ENCODE data around the gene LONRF3.

LONRF3 gene

GRCh38 chrX:119040432-119040831 is 66.0 kb downstream of the LONRF3 start:
- DNase-seq, result no peak

- no peak for DNase-seq
Measured at GRCh38 chrX:119041175-119041574, 66.8 kb downstream of the LONRF3 start.

- no peak for DNase-seq
Measured at GRCh38 chrX:119042040-119042439, 67.6 kb downstream of the LONRF3 start.

DNA sequence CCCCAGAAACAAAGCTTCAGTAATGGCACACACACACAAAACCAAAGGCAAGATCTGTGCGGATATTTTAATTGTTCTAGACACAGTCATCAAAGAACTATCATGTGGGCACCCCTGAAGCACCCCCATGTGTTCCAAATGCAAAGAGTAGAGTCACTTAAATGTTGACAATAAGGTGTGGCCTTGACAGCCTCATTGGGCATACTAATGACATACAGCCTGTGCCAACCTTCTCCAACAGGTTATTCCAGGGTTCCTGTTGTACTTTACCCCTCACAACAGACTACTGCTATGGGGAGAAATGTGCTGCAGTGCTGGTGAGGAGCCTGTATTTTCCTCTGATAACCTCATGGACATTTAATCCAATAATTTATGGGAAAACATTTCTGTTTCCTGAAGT is 68.6 kb downstream of the LONRF3 start:
- DNase-seq, result no peak

- DNase-seq, result no peak
Measured at GRCh38 chrX:119045884-119046283, 71.5 kb downstream of the LONRF3 start.

DNA sequence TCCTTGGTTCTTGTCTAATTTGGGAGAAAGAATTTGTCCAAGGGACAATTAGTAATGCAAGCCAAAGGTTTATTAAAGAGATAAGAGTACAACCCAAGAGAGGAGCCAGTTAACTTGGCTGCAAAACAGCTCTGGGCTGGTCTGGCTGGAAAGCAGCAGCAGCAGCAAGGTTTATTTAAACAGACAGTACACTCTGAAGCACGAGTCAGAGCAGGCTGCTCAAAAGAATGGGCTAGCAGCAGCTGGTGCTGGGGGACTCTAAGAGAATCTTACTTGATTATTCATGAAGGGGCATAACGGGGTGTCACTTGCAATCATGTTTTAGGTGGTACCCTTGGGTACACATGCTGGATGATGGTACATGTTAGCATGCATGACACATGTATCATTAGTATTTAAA is 81.3 kb downstream of the LONRF3 start:
- no peak for DNase-seq

DNA sequence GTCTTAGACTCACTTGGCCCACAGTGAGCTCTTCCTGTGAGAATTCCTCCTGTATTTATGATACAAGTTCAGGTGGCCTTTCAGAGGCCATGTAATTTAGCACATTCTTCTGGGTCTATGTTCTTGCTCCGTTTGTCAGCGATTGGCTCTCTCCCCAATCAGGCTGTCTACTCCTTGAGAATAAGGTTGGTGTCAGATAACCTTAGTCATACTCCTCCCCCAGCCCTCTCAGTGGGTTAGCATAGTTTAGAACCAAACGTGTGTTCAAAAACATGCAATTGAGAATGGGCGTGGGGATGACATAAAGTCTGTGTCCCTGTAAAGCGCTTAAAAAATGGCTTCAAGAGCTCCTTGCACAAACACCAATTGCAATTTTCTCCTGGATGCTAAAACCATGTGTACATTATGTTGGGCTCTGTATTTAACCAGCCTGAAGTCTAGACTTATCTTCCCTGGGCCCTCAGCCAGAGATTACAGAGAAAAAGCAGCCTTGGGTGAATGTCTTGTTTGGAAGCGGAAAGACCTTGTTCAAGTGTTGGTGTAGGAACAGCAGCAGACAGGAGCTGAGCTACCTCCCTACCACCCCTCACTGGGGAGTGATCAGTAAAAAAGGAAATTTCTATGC is 88.4 kb downstream of the LONRF3 start:
- DNase-seq, result no peak

DNA sequence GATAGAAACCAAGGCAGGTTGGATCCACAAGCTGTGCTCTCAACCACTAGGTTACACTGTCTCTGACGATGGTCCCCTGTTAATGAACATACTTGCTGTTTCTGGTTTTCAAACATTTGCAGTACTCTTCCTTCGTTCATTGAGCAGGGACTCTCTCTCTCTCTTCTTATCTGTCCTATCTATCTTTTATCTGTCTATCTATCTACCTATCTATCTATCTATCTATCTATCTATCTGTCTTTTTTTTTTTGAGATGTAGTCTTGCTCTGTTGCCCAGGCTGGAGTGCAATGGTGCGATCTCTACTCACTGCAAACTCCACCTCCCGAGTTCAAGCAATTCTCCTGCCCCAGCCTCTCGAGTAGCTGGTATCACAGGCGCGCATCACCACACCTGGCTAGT is 89.0 kb downstream of the LONRF3 start:
- no peak for DNase-seq

DNA sequence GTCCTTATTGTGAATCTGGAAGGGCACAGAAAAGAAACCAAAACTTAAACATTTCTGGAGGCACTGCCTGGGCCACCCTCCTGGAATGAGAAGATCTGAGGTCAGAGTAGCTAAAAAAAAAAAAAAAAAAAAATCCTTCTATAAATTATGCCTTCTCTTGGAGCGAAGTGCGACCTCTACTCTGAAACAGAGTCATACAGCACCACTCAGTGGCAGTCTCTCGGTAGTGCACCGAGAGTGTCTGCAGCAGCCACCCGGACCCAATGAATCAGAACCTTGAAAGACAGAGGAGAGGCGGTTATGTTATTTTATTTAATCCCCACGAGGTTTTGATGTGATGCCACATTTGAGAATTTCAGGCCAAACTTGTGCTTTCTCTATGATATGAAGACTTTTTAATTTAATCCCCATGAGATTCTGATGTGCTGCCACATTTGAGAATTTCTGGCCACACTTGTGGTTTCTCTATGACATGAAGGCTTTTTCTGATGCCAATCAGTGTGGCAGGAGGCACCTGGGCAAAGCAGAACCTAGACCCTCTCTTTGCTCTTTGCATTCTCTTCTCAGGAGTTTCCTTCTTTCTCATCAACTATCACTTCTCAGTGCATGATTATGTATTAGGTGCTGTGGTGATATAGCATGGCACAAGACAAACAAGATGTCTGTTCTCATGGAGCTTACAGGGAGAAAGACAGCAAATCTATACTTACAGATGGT is 92.8 kb downstream of the LONRF3 start:
- peak; percentile 24 for DNase-seq
